IMR-90 (cell line): ENCODE data around the gene TCF7L1. TPM values are rescaled to one million over a fixed set of nuclear protein-coding genes. Genes with fewer than 3 reads are reported as not detected.

Experiments used
- ATAC-seq: fragments of 200-7000 bp; cut with Tn5 transposase; 2 replicates; pipeline ENCODE4 v1.9.1; 2020; ENCODE audit warnings: low read depth, mild to moderate bottlenecking, moderate library complexity
- BruUV-seq: library from RNA; stranded (reverse); fragments of 400-500 nt; replicated peaks from 2 replicates; lab custom pipeline; 2021; lab: Mats Ljungman, UMichigan
- CTCF ChIA-PET: fragments of 300-600 bp; formaldehyde crosslinking; extraction: SDS; loops from one replicate; lab custom pipeline; 2021; ENCODE audit warnings: antibody characterized with exemption; lab: Yijun Ruan, JAX
- POLR2A ChIA-PET: fragments of 300-600 bp; sonication (Branson Sonifier 250); formaldehyde crosslinking; loops from one replicate; lab custom pipeline; 2022; ENCODE audit warnings: antibody characterized with exemption; ENCODE audit not compliant: unreplicated experiment; lab: Charles Lee
- DNase-seq: peaks from one replicate; pipeline ENCODE4 v3.0.0; 2013
- H2AFZ ChIP-seq: replicated peaks from 2 replicates; pipeline ENCODE3; 2013; ENCODE audit warnings: low read length, mild to moderate bottlenecking; ENCODE audit not compliant: poor library complexity
- H2AK5ac ChIP-seq: 2 replicates; pipeline ENCODE4 v1.6.1; 2013; ENCODE audit warnings: low read depth, low read length, inconsistent platforms
- H2AK9ac ChIP-seq: replicated peaks from 2 replicates; pipeline ENCODE3; 2013; ENCODE audit warnings: mild to moderate bottlenecking, low read depth, low read length, moderate library complexity; ENCODE audit not compliant: poor library complexity
- H2BK120ac ChIP-seq: 2 replicates; pipeline ENCODE4 v1.6.1; 2013; ENCODE audit warnings: low read depth, low read length, inconsistent platforms
- H2BK15ac ChIP-seq: 3 replicates; pipeline ENCODE4 v1.6.1; 2013; ENCODE audit warnings: low read depth, low read length, inconsistent platforms
- H2BK20ac ChIP-seq: 2 replicates; pipeline ENCODE4 v1.6.1; 2013; ENCODE audit warnings: low read depth, mild to moderate bottlenecking, inconsistent platforms, low read length, moderate library complexity
- H2BK5ac ChIP-seq: 2 replicates; pipeline ENCODE4 v1.6.1; 2013; ENCODE audit warnings: mild to moderate bottlenecking, low read depth, low read length, inconsistent platforms; ENCODE audit not compliant: poor library complexity, severe bottlenecking
- H3K14ac ChIP-seq: replicated peaks from 2 replicates; pipeline ENCODE4 v1.6.1; 2013; ENCODE audit warnings: low read depth, low read length, inconsistent platforms
- H3K18ac ChIP-seq: 2 replicates; pipeline ENCODE4 v1.6.1; 2013; ENCODE audit warnings: low read depth, low read length, control low read depth
- H3K23ac ChIP-seq: 2 replicates; pipeline ENCODE4 v1.6.1; 2013; ENCODE audit warnings: low read depth, low read length, inconsistent platforms
- H3K27ac ChIP-seq: 2 replicates; pipeline ENCODE4 v1.5.1; 2013; ENCODE audit warnings: mild to moderate bottlenecking, control low read depth, low read length; ENCODE audit not compliant: insufficient read depth
- H3K27me3 ChIP-seq: 2 replicates; pipeline ENCODE4 v1.6.1; 2013; ENCODE audit warnings: low read length; ENCODE audit not compliant: control insufficient read depth, insufficient read depth
- H3K36me3 ChIP-seq: 2 replicates; pipeline ENCODE4 v1.6.1; 2013; ENCODE audit warnings: low read length, mixed read lengths; ENCODE audit not compliant: control insufficient read depth, insufficient read depth
- H3K4ac ChIP-seq: 2 replicates; pipeline ENCODE4 v1.6.1; 2013; ENCODE audit warnings: low read depth, low read length, inconsistent platforms
- H3K4me1 ChIP-seq: 2 replicates; pipeline ENCODE4 v1.6.1; 2013; ENCODE audit warnings: low read length, mixed read lengths; ENCODE audit not compliant: control insufficient read depth, insufficient read depth
- H3K4me2 ChIP-seq: 2 replicates; pipeline ENCODE4 v1.6.1; 2013; ENCODE audit warnings: low read depth, mild to moderate bottlenecking, control low read depth, low read length, moderate library complexity
- H3K4me3 ChIP-seq: 2 replicates; pipeline ENCODE4 v1.5.1; 2013; ENCODE audit warnings: low read depth, mild to moderate bottlenecking, control low read depth, low read length, moderate library complexity; ENCODE audit not compliant: insufficient read depth
- H3K56ac ChIP-seq: 2 replicates; pipeline ENCODE4 v1.6.1; 2013; ENCODE audit warnings: low read length, inconsistent platforms; ENCODE audit not compliant: insufficient read depth; ENCODE audit errors: extremely low read depth
- H3K79me1 ChIP-seq, 2 experiments: 2 replicates each; pipeline ENCODE4 v1.6.1; 2013; ENCODE audit warnings: low read length in 2 of 2, inconsistent platforms in 1 of 2, low read depth in 1 of 2
- H3K9ac ChIP-seq: 2 replicates; pipeline ENCODE4 v1.6.1; 2013; ENCODE audit warnings: low read depth, low read length, control low read depth
- H3K9me1 ChIP-seq: 2 replicates; pipeline ENCODE4 v1.6.1; 2013; ENCODE audit warnings: low read length, inconsistent platforms; ENCODE audit not compliant: insufficient read depth
- H3K9me3 ChIP-seq: 2 replicates; pipeline ENCODE4 v1.6.1; 2013; ENCODE audit warnings: low read length; ENCODE audit not compliant: control insufficient read depth, insufficient read depth
- H4K20me1 ChIP-seq: 2 replicates; pipeline ENCODE4 v1.6.1; 2013; ENCODE audit warnings: low read length, inconsistent platforms; ENCODE audit not compliant: insufficient read depth
- H4K5ac ChIP-seq: 2 replicates; pipeline ENCODE4 v1.6.1; 2013; ENCODE audit warnings: mild to moderate bottlenecking, low read depth, low read length, control low read depth
- H4K8ac ChIP-seq, 2 experiments: 2 replicates each; pipeline ENCODE4 v1.6.1; 2013; ENCODE audit warnings: low read depth in 2 of 2, low read length in 2 of 2, control low read depth in 1 of 2, inconsistent platforms in 1 of 2
- H4K91ac ChIP-seq: 2 replicates; pipeline ENCODE4 v1.6.1; 2013; ENCODE audit warnings: low read depth, low read length, inconsistent platforms; ENCODE audit not compliant: insufficient read depth
- CEBPB ChIP-seq: IDR thresholded peaks from 2 replicates; pipeline ENCODE4 v1.6.1; 2012; ENCODE audit warnings: low read depth, low read length, improper control_type of control experiment
- MXI1 ChIP-seq: IDR thresholded peaks from 2 replicates; pipeline ENCODE4 v1.6.1; 2012; ENCODE audit warnings: low read depth, mild to moderate bottlenecking, low read length, moderate library complexity, borderline replicate concordance
- RAD21 ChIP-seq: IDR thresholded peaks from 2 replicates; pipeline ENCODE4 v1.6.1; 2012; ENCODE audit warnings: low read length, improper control_type of control experiment
- RCOR1 ChIP-seq: IDR thresholded peaks from 2 replicates; pipeline ENCODE4 v1.6.1; 2012; ENCODE audit warnings: mild to moderate bottlenecking, low read length, improper control_type of control experiment; ENCODE audit not compliant: insufficient replicate concordance
- WGBS, 2 experiments: methylation state at CpG; one replicate each; pipeline versions ENCODE4 v1.1.5 to v1.1.7; 2013; ENCODE audit warnings: missing lambda C conversion rate in 2 of 2; ENCODE audit not compliant: insufficient read length in 1 of 2; ENCODE audit errors: extremely low coverage in 2 of 2; 5-methylcytosine and 5-hydroxymethylcytosine counted together
- dilution Hi-C: fragments of 300-500 bp; cut with HindIII; formaldehyde crosslinking; loops from one replicate; pipeline ENCODE4 v1.14.3; 2018; ENCODE audit warnings: low sequenced_read_pairs; ENCODE audit not compliant: unreplicated experiment
- in situ Hi-C: fragments of 300-500 bp; cut with MboI; formaldehyde crosslinking; loops from 3 replicates; pipeline ENCODE4 v1.14.3; 2019; ENCODE audit warnings: low sequenced_read_pairs, inconsistent platforms, mixed read lengths
- intact Hi-C: fragments of 100-400 bp; cut with micrococcal nuclease; formaldehyde crosslinking; loops from 2 replicates; pipeline ENCODE4 v1.10.0; 2022
- polyA plus RNA-seq, 3 experiments: library from polyadenylated mRNA; depleted of rRNA; stranded (reverse); fragments of >200 nt; gene quantifications; 2 replicates each; pipeline ENCODE4 v1.2.3, GENCODE V29; 2012; ENCODE audit warnings: low replicate concordance in 1 of 3
- total RNA-seq: library from RNA; depleted of rRNA; stranded (reverse); fragments of >200 nt; gene quantifications from 2 replicates; pipeline ENCODE4 v1.2.3, GENCODE V29; 2012

The TCF7L1 gene
- total and polyA plus RNA-seq, 2 of the 4 experiments (the other 2 are of a cell fraction) = 0.72 to 11.1 TPM

DNA sequence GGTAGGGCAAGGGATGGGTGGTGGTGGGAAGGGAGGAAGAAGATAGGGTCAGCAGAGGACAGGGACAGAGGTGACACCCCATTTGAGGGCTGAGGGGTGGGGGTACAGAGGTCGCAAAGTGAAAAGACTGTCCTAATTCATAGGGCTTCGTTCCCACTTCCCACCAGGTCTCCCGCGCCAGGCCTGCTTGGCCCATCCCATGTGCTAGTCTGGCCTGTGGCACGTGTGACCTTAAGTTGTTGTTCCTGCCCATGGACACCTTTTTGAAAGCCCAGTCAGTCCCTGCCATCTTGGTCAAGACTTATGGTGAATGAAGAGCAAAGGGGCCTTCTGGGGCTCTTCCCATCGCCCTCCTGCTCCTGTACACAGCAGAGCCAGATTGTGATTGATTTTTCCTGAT, 148.4 kb downstream of the TCF7L1 start:
- H2AK5ac ChIP-seq = peak overlapping the region; percentile 11; the same call in 1 of the 2 replicates
- peak overlapping the region; percentile 36; the same call in 1 of the 2 replicates for H2BK120ac ChIP-seq
- no peak overlapping the region; the same call in 1 of the 2 replicates for H3K23ac ChIP-seq
- 50% methylated on average over 2 of the region's 6 CpGs; no CpG with 5 or more reads in 1 of the 2 experiments for WGBS, 2 experiments
- TF ChIP-seq RAD21 (no peak), CEBPB (no peak), RCOR1 (no peak), MXI1 (no peak)
- no peak overlapping the region for H3K56ac ChIP-seq
- ATAC-seq (no peak), DNase-seq (no peak)
- peaks cover 31% of the 10 kb centered on the region for H3K9me1 ChIP-seq
- intact Hi-C loops = no loop called here
- CTCF ChIA-PET = no interaction called here
- H2BK5ac ChIP-seq = no peak overlapping the region
- no peak overlapping the region; the same call in 1 of the 2 replicates for H4K91ac ChIP-seq
- H3K4ac ChIP-seq = no peak overlapping the region
- H3K79me1 ChIP-seq = peaks cover 12 to 66% of the 10 kb centered on the region in 2 experiments; a peak in 3 of 4 replicates
- H3K36me3 ChIP-seq = peaks cover 9% of the 10 kb centered on the region; the same call in 1 of the 2 replicates
- no peaks in the 10 kb centered on the region for H3K27me3 ChIP-seq
- no peak overlapping the region for H4K8ac ChIP-seq
- POLR2A ChIA-PET = no interaction called here
- H3K4me1 ChIP-seq = peaks cover 21% of the 10 kb centered on the region
- H3K18ac ChIP-seq = no peak overlapping the region
- no peak overlapping the region for H2BK20ac ChIP-seq
- H3K4me3 ChIP-seq = no peak overlapping the region
- no peak overlapping the region for H3K4me2 ChIP-seq
- no peaks in the 10 kb centered on the region for H3K9me3 ChIP-seq
- H3K14ac ChIP-seq = no peak overlapping the region
- dilution Hi-C loops = no loop called here
- no peak overlapping the region for H2AFZ ChIP-seq
- H3K27ac ChIP-seq = no peak overlapping the region
- no peak overlapping the region for H2BK15ac ChIP-seq
- H2AK9ac ChIP-seq = no peak overlapping the region
- H4K5ac ChIP-seq = no peak overlapping the region
- BruUV-seq = no TSS peak
- in situ Hi-C loops = loop anchor here (25.0 kb wide), 1 partner anchor 794 kb away; no protein-coding TSS in a partner anchor
- H3K9ac ChIP-seq = no peak overlapping the region
- H4K20me1 ChIP-seq = peaks cover 4% of the 10 kb centered on the region; the same call in 1 of the 2 replicates
